Measurements from ENCODE around the gene SLC6A11.

The SLC6A11 gene

DNA sequence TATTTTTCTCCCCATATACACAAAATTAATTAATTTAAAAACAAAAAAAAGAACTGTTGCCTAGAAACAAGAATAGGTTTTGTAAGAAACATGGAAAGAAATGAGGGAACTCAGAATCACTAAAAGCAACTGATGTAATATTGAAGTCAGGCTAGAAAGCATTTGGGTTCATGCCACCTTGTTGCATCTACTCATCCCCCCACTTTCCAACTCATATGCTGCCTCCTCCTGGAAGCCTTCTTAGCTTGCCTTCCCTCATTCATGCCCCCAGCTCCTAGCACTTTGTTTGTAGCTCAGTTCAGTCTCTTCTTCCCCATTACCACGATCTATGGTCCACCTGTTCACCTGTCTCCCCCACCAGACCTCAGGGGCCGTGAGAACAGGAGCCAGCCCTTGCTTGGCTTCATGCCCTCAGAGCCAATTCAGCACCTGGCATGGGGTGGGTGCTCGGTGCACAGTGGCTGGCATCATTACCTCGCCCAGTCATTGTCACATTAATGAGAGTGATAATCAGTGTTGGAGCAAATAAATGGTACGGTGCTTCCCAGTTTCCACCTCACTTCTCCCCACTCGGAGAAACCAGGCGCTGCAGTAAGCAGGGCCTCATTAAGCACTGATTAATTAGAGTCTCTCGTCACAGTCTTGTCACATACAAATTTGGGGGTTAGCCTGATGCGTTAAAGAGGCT lies 114.1 kb downstream of the SLC6A11 start:
- no peaks in the 10 kb centered on the region for H3K9me3 Mint-ChIP-seq
- DNase-seq (ENCODE audit: low spot score in 2 of 2): no peak
- ATAC-seq (ENCODE audit: low read depth): no peak
- H3K27ac Mint-ChIP-seq: no peak overlapping the region
- H3K4me1 Mint-ChIP-seq: no peaks in the 10 kb centered on the region
- peaks cover 13% of the 10 kb centered on the region for H3K27me3 Mint-ChIP-seq
- no peak overlapping the region for H3K4me3 Mint-ChIP-seq
- H3K36me3 Mint-ChIP-seq: no peaks in the 10 kb centered on the region

DNA sequence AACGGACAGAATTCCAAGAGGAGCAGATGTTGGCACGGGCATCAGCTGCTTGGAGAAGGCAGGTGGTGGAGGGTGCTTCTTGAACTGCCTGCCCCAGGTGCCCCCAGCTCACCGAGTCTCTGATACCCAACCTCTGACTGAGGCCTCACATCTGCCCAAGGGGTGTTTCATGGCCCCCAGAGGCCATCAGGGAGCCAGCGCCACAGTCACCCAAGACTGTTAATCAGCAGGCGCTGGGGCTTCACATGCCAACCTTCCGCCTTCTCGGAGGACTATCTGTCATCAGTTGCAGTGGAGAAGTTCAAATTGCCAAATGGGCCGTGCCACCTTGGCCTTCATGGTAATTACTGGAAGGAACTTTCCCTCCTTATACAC lies 114.6 kb downstream of the SLC6A11 start:
- DNase-seq (ENCODE audit: low spot score in 2 of 2) (no peak), ATAC-seq (ENCODE audit: low read depth) (no peak)
- H3K27me3 Mint-ChIP-seq: peaks cover 13% of the 10 kb centered on the region
- no peaks in the 10 kb centered on the region for H3K36me3 Mint-ChIP-seq
- H3K9me3 Mint-ChIP-seq: no peaks in the 10 kb centered on the region
- no peak overlapping the region for H3K4me3 Mint-ChIP-seq
- H3K4me1 Mint-ChIP-seq: no peaks in the 10 kb centered on the region
- no peak overlapping the region for H3K27ac Mint-ChIP-seq

DNA sequence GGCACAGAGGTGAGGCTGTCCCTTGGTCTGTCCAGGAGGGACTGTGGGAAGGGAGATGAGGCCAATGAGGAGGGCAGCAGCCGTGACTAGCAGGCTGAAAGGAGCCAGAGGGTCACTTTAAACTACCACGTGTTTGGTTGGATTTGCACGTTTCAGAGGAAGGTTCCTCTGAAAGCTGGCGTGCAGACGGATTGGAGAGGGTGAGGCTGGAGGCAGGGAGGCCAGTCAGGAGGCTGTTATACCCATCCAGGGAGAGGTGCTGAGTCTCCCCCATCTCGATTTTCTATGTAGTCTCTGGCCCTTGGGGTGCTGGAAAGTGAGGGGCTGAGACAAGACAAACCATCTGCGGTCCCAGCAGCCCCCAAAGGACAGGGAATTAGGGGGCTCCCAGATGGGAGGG lies 116.6 kb downstream of the SLC6A11 start:
- Mint-ChIP-seq H3K9me3 (no peaks in the 10 kb centered on the region), H3K4me1 (no peaks in the 10 kb centered on the region)

DNA sequence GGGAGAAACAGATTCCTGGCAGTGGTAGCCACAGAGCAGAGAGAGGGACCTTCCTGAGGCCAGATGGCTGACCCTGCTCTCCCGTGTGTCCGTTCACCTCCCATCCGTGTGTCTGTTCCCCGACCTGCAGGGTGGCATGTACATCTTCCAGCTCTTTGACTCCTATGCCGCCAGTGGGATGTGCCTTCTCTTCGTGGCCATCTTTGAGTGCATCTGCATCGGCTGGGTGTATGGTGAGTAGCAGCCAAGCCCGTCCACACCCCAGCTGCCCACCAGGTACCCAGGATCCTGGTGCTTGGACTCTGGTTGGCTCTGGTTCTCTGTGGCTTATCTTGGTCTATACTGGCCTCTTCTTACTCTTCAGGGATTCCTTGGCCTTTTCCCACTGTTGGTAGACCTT lies 117.0 kb downstream of the SLC6A11 start:
- Mint-ChIP-seq H3K36me3 (no peaks in the 10 kb centered on the region), H3K4me1 (no peaks in the 10 kb centered on the region), H3K27me3 (peaks cover 7% of the 10 kb centered on the region), H3K27ac (no peak overlapping the region), H3K9me3 (no peaks in the 10 kb centered on the region), H3K4me3 (no peak overlapping the region)
- DNase-seq (ENCODE audit: low spot score in 2 of 2) (no peak), ATAC-seq (ENCODE audit: low read depth) (no peak)

More for the DNA sequence above, 116.6 kb downstream of the SLC6A11 start:
- no peak overlapping the region for H3K27ac Mint-ChIP-seq
- ATAC-seq (ENCODE audit: low read depth): no peak
- no peak overlapping the region for H3K4me3 Mint-ChIP-seq
- no peaks in the 10 kb centered on the region for H3K36me3 Mint-ChIP-seq
- no peak for DNase-seq (ENCODE audit: low spot score in 2 of 2)
- H3K27me3 Mint-ChIP-seq: peaks cover 7% of the 10 kb centered on the region

DNA sequence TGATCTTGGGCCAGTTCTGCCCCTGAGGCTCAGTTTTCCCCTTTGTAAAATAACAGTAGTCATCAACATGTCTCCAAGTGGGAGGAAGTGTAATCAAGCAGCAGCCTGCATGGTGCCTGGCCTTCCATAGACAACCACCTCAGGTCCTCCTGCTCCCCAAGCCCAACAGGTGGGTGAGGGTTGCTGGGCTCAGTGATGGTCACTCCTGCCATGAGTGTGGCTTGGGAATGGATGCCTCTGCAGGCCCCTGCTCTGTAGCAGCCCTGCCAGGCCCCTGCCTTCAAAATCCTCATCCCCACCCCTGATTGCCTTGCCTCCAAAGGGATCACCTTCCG lies 117.4 kb downstream of the SLC6A11 start:
- ATAC-seq (ENCODE audit: low read depth) (no peak), DNase-seq (ENCODE audit: low spot score in 2 of 2) (no peak)
- Mint-ChIP-seq H3K4me3 (no peak overlapping the region), H3K27ac (no peak overlapping the region), H3K36me3 (no peaks in the 10 kb centered on the region), H3K4me1 (no peaks in the 10 kb centered on the region), H3K9me3 (no peaks in the 10 kb centered on the region), H3K27me3 (peaks cover 7% of the 10 kb centered on the region)

DNA sequence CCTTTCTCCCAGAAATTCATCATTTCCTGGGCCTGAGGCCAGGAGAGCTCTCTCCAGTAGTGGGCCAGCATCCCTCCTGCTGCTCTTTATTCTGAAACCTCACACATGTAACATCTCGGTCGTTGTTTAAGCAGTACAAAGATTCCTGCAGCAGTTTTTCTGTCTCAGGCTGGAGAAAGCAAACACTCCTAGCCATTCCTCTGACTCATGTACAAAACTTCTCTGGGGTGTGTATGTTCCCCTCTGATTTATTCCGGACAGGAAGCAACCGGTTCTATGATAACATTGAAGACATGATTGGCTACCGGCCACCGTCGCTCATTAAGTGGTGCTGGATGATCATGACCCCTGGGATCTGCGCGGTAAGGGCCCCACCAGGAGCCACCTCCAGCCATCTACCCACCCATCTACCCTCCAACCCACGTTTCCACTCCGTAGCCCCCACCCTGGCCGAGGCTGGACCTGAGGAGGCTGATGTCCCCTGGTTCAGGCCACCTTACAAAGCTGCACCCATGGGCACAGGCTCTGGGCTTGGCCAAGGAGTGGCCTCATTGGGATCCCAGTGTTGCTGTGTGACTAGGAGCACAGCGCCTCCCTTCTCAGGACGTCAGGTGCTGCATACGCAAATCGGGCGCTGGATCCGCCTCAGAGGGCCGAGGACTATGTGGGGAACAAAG lies 117.9 kb downstream of the SLC6A11 start:
- H3K27ac Mint-ChIP-seq: no peak overlapping the region
- H3K27me3 Mint-ChIP-seq: peaks cover 7% of the 10 kb centered on the region
- no peaks in the 10 kb centered on the region for H3K36me3 Mint-ChIP-seq
- H3K4me3 Mint-ChIP-seq: no peak overlapping the region
- DNase-seq (ENCODE audit: low spot score in 2 of 2) (no peak), ATAC-seq (ENCODE audit: low read depth) (no peak)
- H3K4me1 Mint-ChIP-seq: no peaks in the 10 kb centered on the region
- no peaks in the 10 kb centered on the region for H3K9me3 Mint-ChIP-seq

DNA sequence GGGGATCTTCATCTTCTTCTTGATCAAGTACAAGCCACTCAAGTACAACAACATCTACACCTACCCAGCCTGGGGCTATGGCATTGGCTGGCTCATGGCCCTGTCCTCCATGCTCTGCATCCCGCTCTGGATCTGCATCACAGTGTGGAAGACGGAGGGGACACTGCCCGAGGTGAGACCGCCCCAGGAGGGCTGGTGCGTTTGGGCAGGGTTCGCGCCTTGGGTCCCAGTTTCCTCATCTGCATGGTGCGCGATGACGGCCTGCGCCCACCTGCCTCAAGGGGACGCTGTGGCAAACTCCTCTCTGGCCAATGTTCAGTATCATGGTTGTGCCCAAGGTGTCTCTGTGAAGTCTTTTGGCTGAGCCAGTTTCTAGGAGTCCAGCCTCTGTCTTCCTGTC lies 119.0 kb downstream of the SLC6A11 start:
- Mint-ChIP-seq H3K27ac (no peak overlapping the region), H3K27me3 (peaks cover 11% of the 10 kb centered on the region), H3K9me3 (no peaks in the 10 kb centered on the region), H3K4me1 (no peaks in the 10 kb centered on the region), H3K4me3 (no peak overlapping the region), H3K36me3 (no peaks in the 10 kb centered on the region)
- DNase-seq (ENCODE audit: low spot score in 2 of 2) (no peak), ATAC-seq (ENCODE audit: low read depth) (no peak)

DNA sequence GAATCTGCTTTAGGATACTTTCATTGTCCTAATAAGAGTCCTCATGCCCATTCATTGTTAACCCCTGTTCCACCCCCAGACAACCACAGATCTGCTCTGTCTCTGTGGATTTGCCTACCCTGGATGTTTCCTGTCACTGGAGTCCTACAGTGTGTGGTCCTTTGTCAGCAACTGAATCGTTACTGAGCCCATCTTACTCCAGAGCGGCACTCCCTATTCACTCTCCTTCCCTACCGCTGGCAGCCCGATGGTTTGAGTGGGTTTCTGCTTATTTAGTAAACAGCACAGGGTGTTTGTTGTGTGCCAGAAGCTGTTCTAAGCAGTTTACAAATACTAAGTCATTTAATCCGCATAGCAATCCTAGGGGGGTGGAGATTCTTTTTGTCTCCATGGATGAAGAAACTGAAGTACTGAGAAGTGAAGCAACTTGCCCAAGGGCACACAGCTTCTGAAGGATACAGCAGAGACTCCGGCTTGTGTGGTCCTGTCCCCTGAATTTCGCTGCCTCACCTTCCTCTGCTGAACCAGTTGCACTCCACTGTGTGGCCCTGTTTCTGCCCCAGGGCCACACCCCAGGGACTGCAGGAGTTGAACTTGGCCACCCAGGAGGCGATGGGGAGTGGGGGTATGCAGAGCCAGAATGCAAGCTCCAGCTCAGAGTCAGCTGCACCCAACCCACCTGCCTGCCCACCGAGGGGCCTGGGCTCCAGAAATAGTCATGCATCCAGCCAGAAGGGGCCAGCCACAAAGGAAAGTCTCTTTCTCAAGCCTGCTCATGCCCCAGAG lies 120.0 kb downstream of the SLC6A11 start:
- Mint-ChIP-seq H3K9me3 (no peaks in the 10 kb centered on the region), H3K4me3 (no peak overlapping the region), H3K36me3 (no peaks in the 10 kb centered on the region), H3K4me1 (no peaks in the 10 kb centered on the region), H3K27ac (no peak overlapping the region), H3K27me3 (peaks cover 11% of the 10 kb centered on the region)
- DNase-seq (ENCODE audit: low spot score in 2 of 2) (no peak), ATAC-seq (ENCODE audit: low read depth) (no peak)

DNA sequence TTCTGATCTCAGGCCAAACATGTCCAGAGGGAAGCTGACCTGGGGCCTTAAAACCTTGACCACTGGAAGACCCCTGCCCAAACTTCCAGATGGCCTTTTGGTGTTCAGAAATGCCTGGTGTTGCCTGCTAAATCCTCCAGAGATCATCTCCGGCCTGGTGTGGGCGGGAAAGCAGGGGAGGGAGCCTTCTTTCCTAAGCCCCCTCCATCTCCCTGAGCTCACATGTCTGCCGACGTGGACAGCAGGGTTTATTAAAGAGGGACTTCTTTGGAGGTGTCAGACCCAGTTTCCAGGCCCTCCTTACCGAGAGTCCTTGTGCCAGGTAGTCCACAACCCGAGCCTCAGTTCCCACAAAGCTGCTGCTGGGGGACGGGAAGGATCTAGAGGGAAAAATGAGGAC lies 120.7 kb downstream of the SLC6A11 start:
- no peak overlapping the region for H3K4me3 Mint-ChIP-seq
- no peak overlapping the region for H3K27ac Mint-ChIP-seq
- no peaks in the 10 kb centered on the region for H3K36me3 Mint-ChIP-seq
- H3K9me3 Mint-ChIP-seq: no peaks in the 10 kb centered on the region
- no peaks in the 10 kb centered on the region for H3K4me1 Mint-ChIP-seq
- ATAC-seq (ENCODE audit: low read depth) (no peak), DNase-seq (ENCODE audit: low spot score in 2 of 2) (no peak)
- H3K27me3 Mint-ChIP-seq: peaks cover 11% of the 10 kb centered on the region

DNA sequence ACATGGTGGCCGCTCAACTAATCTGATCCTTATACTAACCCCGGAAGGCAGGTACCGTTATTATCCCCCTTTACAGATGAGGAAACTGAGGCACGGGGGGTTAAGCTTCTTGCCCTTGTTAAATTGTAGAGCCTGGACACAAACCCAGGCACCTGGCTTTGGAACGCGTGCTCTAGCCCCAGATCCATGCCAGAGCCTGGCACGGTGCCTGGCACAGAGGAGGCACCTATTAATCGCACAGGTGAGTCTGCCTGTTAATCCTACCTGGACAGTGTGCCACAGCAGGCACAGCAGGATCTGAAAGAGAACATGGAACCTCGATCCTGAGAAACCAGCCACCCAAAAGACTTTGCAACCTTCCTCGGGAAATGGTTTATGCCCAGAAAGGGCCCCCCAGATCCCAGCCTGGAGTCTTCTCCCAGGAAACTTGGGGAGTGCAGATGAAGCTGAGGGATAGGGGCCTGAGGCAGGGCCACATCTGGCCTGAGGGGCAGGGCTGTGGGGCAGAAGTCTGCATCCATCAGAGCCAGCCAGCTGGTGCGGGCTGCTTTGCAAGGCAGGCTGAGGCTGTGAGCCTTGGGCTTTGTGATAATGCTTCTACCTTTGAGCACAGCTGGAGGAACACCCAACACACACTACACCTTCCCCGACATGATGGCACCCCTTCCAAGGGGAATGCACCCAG lies 121.3 kb downstream of the SLC6A11 start:
- Mint-ChIP-seq H3K4me3 (no peak overlapping the region), H3K36me3 (no peaks in the 10 kb centered on the region), H3K27ac (no peak overlapping the region), H3K27me3 (peaks cover 11% of the 10 kb centered on the region), H3K4me1 (no peaks in the 10 kb centered on the region), H3K9me3 (peaks cover 2% of the 10 kb centered on the region)
- DNase-seq (ENCODE audit: low spot score in 2 of 2) (no peak), ATAC-seq (ENCODE audit: low read depth) (no peak)

DNA sequence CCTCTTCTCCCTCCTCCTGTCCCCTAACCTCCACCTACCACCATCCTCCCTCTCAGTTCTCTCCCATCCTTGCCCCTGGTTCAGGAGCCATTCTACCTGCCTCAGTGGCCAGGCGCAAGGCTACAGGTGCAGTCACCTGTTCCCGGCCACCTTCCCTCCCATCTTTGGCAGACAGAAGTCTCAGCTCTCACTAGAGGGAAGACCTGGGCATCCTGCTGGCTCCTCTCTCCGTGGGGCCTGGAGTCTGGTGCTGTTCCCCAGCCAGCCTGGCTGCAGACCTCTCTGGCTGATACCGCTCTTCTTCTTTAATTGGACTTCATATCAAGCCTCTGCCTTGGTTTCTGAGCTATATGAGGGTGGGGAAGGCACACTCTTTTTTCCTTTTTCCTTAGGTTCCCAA lies 123.5 kb downstream of the SLC6A11 start:
- peaks cover 2% of the 10 kb centered on the region for H3K9me3 Mint-ChIP-seq
- H3K4me1 Mint-ChIP-seq: no peaks in the 10 kb centered on the region
- no peak overlapping the region for H3K4me3 Mint-ChIP-seq
- DNase-seq (ENCODE audit: low spot score in 2 of 2) (no peak), ATAC-seq (ENCODE audit: low read depth) (no peak)
- peaks cover 10% of the 10 kb centered on the region for H3K27me3 Mint-ChIP-seq
- no peaks in the 10 kb centered on the region for H3K36me3 Mint-ChIP-seq
- no peak overlapping the region for H3K27ac Mint-ChIP-seq

DNA sequence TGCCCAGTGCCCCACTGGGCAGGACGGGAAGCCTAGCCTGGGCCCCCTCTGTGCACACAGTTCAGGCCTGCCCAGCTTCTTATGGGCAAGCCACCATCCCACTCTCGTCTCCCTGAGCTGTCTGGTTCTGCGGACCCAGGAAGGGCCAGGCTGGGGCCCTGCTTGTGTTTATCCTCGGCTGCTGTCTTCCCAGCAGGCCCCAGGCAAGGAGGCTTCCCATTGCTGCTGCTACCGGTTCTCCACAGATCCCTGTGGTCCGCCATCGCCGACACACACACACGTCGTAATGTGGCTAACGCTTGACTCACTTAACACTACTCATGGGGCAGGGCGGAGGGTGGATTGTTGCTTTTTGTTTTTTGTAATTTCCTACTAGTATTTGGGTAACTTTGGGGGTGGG lies 124.1 kb downstream of the SLC6A11 start:
- H3K27me3 Mint-ChIP-seq: peaks cover 10% of the 10 kb centered on the region
- H3K27ac Mint-ChIP-seq: no peak overlapping the region
- H3K4me1 Mint-ChIP-seq: no peaks in the 10 kb centered on the region
- no peak overlapping the region for H3K4me3 Mint-ChIP-seq
- no peak for DNase-seq (ENCODE audit: low spot score in 2 of 2)
- H3K36me3 Mint-ChIP-seq: no peaks in the 10 kb centered on the region
- peaks cover 2% of the 10 kb centered on the region for H3K9me3 Mint-ChIP-seq
- no peak for ATAC-seq (ENCODE audit: low read depth)

DNA sequence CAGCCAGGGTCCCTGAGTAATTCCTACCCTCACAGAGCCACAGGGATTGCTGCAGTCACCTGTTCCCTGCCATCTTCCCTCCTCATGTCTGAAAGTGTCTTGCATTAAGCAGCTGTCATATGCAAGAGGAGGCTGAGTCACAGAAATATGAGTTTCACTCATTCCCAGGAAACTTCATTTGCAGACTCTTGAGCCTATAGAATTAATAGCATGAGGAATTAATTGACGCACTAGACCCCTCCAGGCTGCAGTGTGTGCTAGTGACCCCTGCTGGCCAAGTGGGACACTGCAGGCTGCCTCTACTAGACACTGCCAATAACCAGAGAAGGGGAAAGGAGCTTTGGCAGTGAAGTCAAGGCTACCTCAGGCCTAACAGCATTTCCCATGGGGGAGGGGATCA lies 125.9 kb downstream of the SLC6A11 start:
- ATAC-seq (ENCODE audit: low read depth) (no peak), DNase-seq (ENCODE audit: low spot score in 2 of 2) (peak; percentile 22 to 26)
- no peaks in the 10 kb centered on the region for H3K4me1 Mint-ChIP-seq
- no peak overlapping the region for H3K4me3 Mint-ChIP-seq
- H3K27me3 Mint-ChIP-seq: peaks cover 10% of the 10 kb centered on the region
- peaks cover 2% of the 10 kb centered on the region for H3K9me3 Mint-ChIP-seq
- H3K27ac Mint-ChIP-seq: no peak overlapping the region
- no peaks in the 10 kb centered on the region for H3K36me3 Mint-ChIP-seq

DNA sequence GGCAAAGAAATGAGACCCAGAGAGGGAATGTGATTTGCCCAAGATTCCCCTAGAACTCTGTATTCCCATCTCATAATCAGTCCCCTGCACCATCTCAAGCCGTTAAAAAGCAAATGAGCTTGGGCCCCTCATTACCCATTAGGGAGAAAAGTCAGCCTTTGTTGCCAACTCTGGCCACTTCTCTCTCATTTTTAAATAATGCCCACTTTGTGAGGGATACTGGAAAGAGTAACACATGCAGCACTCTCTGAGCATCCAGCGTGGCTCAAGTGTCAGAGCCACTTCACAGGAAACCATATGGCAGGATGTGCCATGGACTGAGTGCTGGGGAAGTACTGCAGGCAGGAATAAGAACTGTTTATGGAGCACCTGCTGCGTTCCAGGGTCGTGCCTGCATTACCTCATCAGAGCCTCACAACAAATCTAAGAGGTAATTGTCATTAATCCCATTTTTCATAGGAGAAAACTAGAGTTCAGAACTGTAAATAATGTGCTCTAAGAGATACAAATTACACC lies 126.7 kb downstream of the SLC6A11 start:
- no peak overlapping the region for H3K27ac Mint-ChIP-seq
- ATAC-seq (ENCODE audit: low read depth) (no peak), DNase-seq (ENCODE audit: low spot score in 2 of 2) (no peak)
- H3K4me1 Mint-ChIP-seq: no peaks in the 10 kb centered on the region
- H3K27me3 Mint-ChIP-seq: peaks cover 13% of the 10 kb centered on the region
- H3K9me3 Mint-ChIP-seq: peaks cover 2% of the 10 kb centered on the region
- no peak overlapping the region for H3K4me3 Mint-ChIP-seq
- no peaks in the 10 kb centered on the region for H3K36me3 Mint-ChIP-seq
